ENCODE data around the gene ATP2B3. TPM values are rescaled to one million over a fixed set of nuclear protein-coding genes. Genes with fewer than 3 reads are reported as not detected.

ATP2B3 gene
- polyA plus RNA-seq, 1 experiment = 0.02 TPM

DNA sequence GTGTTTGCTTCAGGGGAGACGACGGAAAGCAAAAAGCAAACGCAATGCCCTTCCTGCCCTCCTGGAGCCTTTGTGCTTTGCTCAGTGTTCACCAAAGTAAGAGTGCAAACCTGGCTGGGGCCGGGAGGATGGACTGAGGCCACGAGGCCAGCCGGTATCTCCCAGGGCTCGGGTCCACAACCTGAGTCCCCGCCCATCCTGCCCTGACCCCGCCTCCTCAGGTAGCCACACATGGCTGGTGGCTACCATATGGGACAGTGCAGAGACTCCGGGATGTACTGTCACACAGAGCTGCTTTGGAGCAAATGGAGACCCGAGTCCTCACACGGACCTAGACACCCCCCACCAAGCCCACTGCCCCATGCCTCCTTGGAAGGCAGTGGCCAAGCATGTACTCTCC lies 4.8 kb downstream of the ATP2B3 start:
- POLR2A ChIA-PET = no interaction called here
- CTCF ChIA-PET = no interaction called here
- no peak overlapping the region for H3K4me3 ChIP-seq (ENCODE audit: low read depth, low read length)
- H3K36me3 ChIP-seq (ENCODE audit: control insufficient read depth, insufficient read depth, low read length) = no peaks in the 10 kb centered on the region
- peaks cover 10% of the 10 kb centered on the region; the same call in 1 of the 2 replicates for H3K27me3 ChIP-seq (ENCODE audit: control insufficient read depth, insufficient read depth, low read length)
- no peak for TF ChIP-seq CTCF (IDR thresholded peaks at IDR 0.05; ENCODE audit: insufficient read depth, low read depth, low read length)
- DNase-seq (ENCODE audit: low read depth) = no peak

DNA sequence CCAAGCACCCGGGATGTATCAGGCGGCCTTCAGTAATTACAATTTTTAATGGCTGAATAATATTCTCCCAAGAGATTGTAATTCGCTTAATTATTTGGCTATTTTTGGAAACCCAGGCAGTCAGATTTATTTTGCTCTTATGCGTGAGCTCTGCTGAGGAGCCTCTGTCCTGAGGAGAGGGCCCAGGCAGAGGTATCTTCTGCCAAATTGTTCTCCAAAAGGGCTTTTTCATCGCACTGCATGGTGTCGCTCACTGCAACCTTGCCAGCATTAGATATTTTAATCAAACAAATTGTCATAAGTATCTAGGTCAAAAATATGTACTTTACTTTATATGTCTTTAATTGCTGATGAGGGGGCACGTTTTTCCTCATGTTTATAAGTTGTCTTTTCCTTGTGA lies 5.8 kb downstream of the ATP2B3 start:
- no peak for TF ChIP-seq CTCF (IDR thresholded peaks at IDR 0.05; ENCODE audit: insufficient read depth, low read depth, low read length)
- DNase-seq (ENCODE audit: low read depth) = no peak
- no peak overlapping the region for H3K4me3 ChIP-seq (ENCODE audit: low read depth, low read length)
- H3K36me3 ChIP-seq (ENCODE audit: control insufficient read depth, insufficient read depth, low read length) = no peaks in the 10 kb centered on the region
- CTCF ChIA-PET = no interaction called here
- POLR2A ChIA-PET = no interaction called here
- peaks cover 13% of the 10 kb centered on the region; the same call in 1 of the 2 replicates for H3K27me3 ChIP-seq (ENCODE audit: control insufficient read depth, insufficient read depth, low read length)

DNA sequence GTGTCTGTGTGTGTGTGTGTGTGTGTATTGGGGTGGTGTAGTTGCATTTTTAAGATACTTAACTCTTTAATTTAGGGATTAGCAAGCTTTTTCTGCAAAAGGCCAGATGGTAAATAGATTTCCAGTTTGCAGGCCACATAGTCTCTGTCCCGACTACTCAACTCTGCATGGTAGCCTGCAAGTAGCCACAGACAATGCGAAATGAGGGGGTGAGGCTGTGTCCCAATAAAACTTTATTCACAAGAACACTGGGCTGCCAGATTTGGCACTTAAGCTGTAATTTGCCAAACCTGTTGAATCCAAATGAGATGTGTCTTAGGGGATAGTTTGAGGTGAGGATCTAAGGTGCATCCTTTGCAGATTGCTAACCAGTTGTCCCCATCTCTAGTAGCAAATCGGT lies 6.8 kb downstream of the ATP2B3 start:
- no peaks in the 10 kb centered on the region for H3K36me3 ChIP-seq (ENCODE audit: control insufficient read depth, insufficient read depth, low read length)
- TF ChIP-seq CTCF (IDR thresholded peaks at IDR 0.05; ENCODE audit: insufficient read depth, low read depth, low read length) = no peak
- peaks cover 9% of the 10 kb centered on the region; the same call in 1 of the 2 replicates for H3K27me3 ChIP-seq (ENCODE audit: control insufficient read depth, insufficient read depth, low read length)
- POLR2A ChIA-PET = no interaction called here
- no peak for DNase-seq (ENCODE audit: low read depth)
- CTCF ChIA-PET = interaction anchor here (1.3 kb wide), 1 partner anchor 15 kb away, joined by 5 read pairs; no protein-coding TSS in a partner anchor
- H3K4me3 ChIP-seq (ENCODE audit: low read depth, low read length) = no peak overlapping the region

DNA sequence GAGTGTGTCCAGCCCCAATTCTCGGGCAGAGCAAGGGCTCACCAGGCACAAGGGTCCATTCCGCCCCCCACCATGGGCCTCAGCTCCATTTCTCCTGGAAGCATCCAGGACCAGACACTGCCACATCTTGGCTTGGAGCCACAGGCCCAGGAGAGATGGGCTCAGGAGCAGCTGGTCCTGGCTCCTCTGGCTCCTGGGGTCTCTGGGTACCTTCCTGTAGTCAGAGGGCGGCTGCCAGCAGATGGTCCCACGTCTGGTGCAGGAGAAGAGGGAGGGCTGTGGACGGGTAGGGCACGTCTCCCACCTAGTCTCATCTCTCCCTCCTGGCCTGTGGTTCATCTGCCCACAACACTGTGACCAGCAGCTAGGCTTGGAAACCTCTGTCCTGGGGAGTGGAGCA lies 8.0 kb downstream of the ATP2B3 start:
- no peak overlapping the region for H3K4me3 ChIP-seq (ENCODE audit: low read depth, low read length)
- TF ChIP-seq CTCF (IDR thresholded peaks at IDR 0.05; ENCODE audit: insufficient read depth, low read depth, low read length) = no peak
- no peak for DNase-seq (ENCODE audit: low read depth)
- ChIA-PET CTCF (interaction anchor here (0.6 to 5.7 kb wide), 2 partner anchors 14 to 123 kb away, joined by 3 to 27 read pairs; no protein-coding TSS in a partner anchor), POLR2A (no interaction called here)
- H3K36me3 ChIP-seq (ENCODE audit: control insufficient read depth, insufficient read depth, low read length) = no peaks in the 10 kb centered on the region
- peaks cover 9% of the 10 kb centered on the region; the same call in 1 of the 2 replicates for H3K27me3 ChIP-seq (ENCODE audit: control insufficient read depth, insufficient read depth, low read length)

GRCh38 chrX:153526042-153526441 lies 8.6 kb downstream of the ATP2B3 start:
- POLR2A ChIA-PET = no interaction called here
- Histone ChIP-seq H3K36me3 (ENCODE audit: control insufficient read depth, insufficient read depth, low read length) (no peaks in the 10 kb centered on the region), H3K4me3 (ENCODE audit: low read depth, low read length) (no peak overlapping the region), H3K27me3 (ENCODE audit: control insufficient read depth, insufficient read depth, low read length) (peaks cover 9% of the 10 kb centered on the region; the same call in 1 of the 2 replicates)
- no peak for TF ChIP-seq CTCF (IDR thresholded peaks at IDR 0.05; ENCODE audit: insufficient read depth, low read depth, low read length)
- DNase-seq (ENCODE audit: low read depth) = no peak
- CTCF ChIA-PET = interaction anchor here (0.6 to 5.7 kb wide), 2 partner anchors 13 to 122 kb away, joined by 3 to 27 read pairs; no protein-coding TSS in a partner anchor
